DND-41 (cell line): ENCODE data around the gene WFIKKN1.

Experiments used
- EZH2 ChIP-seq: IDR thresholded peaks from 3 replicates; pipeline ENCODE4 v1.6.1; 2012; ENCODE audit warnings: borderline replicate concordance, low read depth, mild to moderate bottlenecking, moderate library complexity, low read length, inconsistent platforms; ENCODE audit not compliant: severe bottlenecking
- TF ChIP-seq, protein P1 (sequence below): IDR thresholded peaks from 2 replicates; pipeline ENCODE4 v1.5.1; 2012; ENCODE audit warnings: borderline replicate concordance, low read length, moderate library complexity, mild to moderate bottlenecking; ENCODE audit not compliant: poor library complexity, severe bottlenecking; ENCODE audit errors: extremely low read depth

DNA sequence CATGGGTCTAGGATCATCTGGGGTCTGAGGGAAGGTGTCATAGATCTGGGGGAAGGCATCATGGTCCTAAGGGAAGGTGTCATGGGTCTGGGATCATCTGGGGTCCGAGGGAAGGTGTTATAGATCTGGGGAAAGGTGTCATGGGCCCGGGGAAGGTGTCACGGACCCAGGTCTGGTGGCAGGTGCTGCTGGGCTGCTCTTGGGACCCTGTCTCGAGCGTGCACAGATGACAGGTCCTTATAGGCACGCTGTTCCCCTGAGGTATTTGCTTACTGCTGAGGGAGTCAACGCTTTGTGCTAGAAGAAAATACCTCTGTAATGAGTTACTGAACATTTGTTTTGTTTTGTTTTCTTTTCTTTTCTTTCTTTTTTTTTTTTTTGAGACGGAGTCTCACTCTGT lies 39.6 kb upstream of the WFIKKN1 start:
- TF ChIP-seq, protein P1, sequence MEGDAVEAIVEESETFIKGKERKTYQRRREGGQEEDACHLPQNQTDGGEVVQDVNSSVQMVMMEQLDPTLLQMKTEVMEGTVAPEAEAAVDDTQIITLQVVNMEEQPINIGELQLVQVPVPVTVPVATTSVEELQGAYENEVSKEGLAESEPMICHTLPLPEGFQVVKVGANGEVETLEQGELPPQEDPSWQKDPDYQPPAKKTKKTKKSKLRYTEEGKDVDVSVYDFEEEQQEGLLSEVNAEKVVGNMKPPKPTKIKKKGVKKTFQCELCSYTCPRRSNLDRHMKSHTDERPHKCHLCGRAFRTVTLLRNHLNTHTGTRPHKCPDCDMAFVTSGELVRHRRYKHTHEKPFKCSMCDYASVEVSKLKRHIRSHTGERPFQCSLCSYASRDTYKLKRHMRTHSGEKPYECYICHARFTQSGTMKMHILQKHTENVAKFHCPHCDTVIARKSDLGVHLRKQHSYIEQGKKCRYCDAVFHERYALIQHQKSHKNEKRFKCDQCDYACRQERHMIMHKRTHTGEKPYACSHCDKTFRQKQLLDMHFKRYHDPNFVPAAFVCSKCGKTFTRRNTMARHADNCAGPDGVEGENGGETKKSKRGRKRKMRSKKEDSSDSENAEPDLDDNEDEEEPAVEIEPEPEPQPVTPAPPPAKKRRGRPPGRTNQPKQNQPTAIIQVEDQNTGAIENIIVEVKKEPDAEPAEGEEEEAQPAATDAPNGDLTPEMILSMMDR: no peak
- no peak for TF ChIP-seq EZH2
